Inflammatory macrophage treated with lipopolysaccharide for 1 hour (primary cell): ENCODE results near the gene PSMG4.

Experiments used
- DNase-seq, 2 donors: peaks; one replicate each; pipeline ENCODE4 v3.0.0-alpha.2; 2020 to 2022

Gene PSMG4

DNA sequence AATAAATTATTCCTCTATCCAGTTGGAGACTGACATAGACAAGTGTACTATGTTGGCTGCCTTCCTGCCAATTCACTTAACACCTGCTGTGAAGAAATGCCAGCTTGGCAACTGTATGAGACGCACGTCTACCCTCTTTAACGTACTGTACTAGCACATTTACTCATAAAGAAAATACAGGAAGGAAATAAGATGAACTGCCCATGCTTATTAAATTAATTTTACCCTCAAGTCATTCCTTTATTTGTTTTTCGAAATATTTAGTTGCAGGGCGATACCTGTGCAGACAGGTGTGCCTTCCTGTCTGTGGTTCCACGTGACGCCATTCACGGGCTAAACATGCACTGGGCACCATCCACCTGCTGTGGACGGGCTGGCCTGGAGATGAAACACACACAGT lies 52.0 kb downstream of the PSMG4 start:
- no peak for DNase-seq

DNA sequence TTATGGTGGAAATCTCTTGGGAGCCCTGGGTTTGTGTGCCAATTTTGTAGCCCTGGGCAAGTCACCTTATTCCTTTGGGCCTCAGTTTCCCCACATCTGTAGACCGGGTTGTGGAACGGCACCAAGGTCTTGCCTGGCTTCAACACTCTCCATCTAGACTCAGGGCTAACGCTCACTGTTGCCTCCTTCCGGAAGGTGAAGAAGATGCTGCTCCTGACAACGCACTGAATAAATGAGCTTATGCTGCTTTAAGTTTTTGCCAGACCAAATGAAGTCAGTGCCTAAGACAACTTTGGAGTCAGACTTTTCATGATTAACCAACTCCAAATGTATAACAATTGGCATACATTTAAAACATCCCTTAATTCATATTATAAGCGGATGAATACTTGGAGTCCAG lies 53.1 kb downstream of the PSMG4 start:
- DNase-seq, result no peak

DNA sequence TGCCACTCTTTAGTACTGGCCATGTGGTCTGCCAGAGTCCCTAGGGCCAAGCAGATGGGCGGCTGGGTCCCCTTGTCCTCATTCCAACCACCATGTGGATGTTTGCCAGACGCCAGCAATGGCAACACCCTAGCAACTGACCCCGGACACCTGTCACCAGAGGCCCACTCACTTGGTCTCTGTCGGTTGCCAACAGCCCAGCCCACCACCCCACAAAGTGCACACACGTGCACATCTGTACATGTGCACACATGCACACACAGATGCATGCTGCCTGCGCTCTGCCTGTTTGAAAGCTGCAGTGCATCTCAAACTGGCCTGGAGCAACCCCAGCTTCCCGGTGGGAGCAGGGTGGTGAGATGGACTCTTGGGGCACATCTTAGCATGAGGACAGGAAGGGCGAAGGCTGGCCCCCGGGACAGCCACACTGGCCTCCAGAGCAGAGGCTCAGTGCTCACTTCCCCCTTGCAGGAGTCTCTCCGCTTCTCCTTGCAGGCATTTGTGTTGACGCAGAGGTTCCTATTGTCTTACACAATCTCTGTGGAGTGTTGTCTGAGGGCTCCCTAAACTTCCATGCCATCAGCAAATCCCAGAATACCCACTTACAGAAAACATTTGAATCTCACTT lies 54.0 kb downstream of the PSMG4 start:
- DNase-seq, result peak in 1 of 2 donors; percentile 15

DNA sequence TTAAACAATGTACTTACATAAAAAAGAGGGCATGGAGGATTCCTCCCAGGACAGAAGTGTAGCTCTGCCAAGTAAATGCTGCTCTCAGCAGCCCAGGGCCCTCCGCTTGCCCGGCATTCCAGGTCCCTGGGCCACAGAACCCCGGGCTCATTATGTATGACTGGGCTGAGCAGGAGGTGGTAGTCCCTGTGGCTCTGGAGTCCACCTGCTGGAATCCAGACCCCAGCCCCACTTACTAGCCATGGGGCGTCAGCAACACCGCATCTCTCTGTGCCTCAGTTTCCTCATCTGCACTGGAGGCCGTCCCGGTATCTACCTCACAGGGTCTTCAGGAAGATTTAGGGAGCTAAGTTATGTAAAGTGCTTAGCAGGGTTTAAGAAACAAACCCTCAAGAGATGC lies 55.4 kb downstream of the PSMG4 start:
- DNase-seq, result no peak

DNA sequence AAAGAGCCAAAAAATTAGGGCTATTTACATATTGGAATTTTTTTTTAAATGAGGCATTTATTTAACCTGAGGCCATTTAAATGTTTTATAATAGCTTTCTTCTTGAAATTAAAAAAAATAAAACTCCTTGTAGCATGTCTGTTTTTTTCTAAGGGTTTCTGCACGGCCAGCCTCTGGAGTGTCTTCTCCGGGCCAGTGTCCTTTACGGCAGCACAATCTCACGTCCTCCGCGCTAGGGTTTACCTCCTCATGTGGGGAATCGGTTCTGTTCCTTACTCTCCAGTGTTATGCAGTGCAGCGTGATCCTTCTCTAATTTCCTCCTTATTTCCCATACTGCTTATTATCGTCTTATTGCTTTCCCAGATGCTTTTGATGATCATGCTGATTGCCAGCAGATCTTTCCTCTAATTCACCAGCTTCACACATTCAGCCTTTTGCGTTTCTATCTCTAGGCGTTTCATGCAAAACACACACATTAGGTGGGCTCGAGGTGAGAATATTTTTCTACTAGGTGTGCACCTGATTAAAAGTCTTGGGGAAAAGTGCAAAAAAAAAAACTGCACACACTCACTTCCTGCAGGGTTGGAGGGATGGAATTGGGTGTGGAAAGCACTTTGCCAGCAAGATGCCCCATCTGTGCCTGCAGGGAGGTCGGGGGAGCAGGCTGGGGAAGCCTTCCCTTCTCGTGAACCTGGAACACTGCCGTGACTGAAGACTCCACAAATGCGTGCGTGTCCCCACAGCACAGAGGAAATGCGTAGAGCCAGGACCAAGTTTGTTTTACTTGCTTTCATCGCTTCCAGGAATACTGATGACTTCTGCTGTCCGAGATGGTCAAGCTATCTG lies 56.1 kb downstream of the PSMG4 start:
- no peak for DNase-seq

DNA sequence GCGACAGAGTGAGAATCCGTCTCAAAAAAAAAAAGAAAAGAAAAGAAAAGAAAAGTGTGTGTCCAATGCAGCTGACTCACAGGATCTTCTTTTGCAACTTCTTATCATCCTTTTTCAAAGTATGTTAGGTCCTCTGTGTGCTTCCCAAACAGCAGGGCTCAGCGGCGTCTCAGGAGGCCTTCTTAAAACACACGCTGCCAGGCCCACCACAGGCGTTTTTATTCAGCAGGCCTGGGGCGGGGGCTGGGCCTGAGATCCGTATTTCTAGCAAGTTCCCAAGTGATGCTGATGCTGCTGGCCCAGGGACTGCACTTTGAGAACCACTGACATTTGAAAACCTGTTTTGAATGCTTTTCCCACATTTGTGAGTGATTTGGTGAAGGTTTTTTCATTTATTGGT lies 57.1 kb downstream of the PSMG4 start:
- no peak for DNase-seq

DNA sequence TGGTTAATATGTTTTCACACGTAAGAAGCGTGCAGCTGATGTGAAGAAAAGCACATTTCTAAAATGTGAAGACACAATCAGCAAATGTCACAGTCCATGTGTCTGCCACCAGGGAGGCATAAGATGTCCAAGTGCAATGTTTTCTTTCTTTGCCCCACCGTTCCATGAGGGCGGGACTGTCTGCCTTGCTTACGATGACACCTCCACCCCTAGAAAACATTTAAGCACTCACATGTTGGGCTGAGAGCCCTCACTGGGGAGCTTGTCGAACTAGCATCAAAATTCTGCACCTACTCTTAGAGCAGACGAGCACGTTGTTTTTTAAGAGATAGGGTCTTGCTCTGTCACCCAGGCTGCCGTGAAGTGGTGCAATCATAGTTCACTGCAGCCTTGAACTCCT lies 57.6 kb downstream of the PSMG4 start:
- no peak for DNase-seq

DNA sequence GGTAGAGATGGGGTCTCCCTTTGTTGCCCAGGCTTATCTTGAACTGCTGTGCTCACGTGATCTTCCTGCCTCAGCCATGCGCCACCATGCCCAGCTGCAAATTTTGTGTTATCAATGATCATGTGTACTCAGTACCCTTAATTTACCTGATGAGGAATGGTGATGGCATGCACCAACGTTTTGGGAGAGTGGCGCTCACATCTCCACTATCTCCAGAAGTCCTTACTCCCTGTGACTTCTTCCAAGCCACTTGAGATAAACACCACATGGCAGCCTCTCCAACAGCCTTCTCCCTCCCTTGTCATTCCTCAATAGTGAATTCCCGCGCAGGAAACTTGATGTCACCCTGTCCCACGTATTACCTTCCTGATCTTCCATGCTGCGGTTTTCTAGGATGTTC lies 58.1 kb downstream of the PSMG4 start:
- DNase-seq, result no peak
